GM18502 (cell line): Measurements from ENCODE around the gene DPYSL5.
"Not testable (repeated sequence)": the region's sequence is repeated elsewhere in the genome, so short reads cannot be mapped to it uniquely, and the experiment has no call there.

Experiments used
- ATAC-seq: cut with Tn5 transposase; IDR thresholded peaks from one replicate; pipeline ENCODE4 v1.9.1; 2021; ENCODE audit warnings: mild to moderate bottlenecking; ENCODE audit not compliant: unreplicated experiment, poor library complexity

DPYSL5 gene

DNA sequence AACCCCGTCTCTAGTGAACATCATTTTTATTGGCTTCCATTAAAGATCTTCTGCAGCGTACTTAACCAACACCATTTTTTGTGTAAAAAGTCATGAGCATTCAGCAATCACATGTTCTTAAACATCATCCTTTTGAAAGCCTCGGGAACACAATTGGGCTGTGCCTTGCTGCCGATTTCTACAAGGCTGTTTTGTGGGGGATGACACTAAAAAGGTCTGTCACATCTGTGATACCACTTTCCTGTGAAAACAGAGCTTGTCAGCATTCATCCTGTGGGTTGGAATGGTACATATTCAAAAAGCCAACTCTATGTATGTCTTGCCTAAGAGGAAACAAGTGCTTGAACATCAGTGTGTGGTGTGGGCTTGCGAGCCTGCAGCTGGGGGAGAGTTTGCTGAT is 73.4 kb downstream of the DPYSL5 start:
- no peak for ATAC-seq

DNA sequence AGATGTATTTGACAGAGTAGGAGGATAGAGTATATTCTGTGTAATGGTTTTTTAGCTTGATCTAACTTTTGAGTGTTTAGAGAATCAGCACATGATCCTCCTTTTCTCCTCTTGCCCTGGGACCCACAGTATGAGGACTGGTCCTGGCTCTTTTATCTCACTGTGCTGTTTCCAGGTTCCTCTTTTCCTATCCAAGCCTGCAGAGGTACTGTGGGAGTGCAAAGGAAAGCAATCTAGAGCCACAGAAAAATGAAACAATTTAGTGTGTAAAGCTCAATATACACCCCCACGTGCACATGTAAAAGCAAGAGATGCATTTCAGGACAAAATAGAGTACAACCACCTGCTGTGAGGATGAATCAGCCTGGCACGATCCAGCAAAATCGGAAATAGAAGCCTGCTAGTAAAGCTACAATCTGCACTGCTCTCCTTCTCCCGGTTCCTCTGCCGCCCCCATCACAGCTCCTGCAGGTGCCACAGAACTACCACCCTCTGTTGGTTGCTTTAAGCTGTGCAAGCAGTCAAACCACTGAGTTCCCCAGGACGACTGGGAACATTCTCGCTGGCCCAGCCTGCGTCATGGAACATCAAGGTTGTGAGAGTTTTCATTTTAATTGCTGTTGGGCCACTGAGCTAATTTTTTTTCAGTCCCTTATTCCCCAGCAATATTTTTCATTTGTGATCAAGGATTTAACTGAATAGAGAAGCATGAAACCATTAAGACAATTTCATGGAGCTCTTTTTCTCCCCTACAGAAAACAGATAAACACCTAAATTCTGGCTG is 74.7 kb downstream of the DPYSL5 start:
- ATAC-seq = no peak

DNA sequence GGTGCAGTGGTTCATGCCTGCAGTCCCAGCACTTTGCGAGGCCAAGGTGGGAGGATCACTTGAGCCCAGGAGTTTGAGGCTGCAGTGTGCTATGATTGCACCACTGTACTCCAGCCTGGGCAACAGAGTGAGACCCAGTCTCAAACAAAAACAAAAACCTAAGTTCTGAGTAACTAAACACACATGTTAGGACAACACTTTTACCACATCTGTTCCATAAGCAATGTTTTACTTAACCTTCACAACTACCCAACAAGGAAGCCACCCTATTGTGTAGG is 75.2 kb downstream of the DPYSL5 start:
- ATAC-seq = not testable (repeated sequence)

DNA sequence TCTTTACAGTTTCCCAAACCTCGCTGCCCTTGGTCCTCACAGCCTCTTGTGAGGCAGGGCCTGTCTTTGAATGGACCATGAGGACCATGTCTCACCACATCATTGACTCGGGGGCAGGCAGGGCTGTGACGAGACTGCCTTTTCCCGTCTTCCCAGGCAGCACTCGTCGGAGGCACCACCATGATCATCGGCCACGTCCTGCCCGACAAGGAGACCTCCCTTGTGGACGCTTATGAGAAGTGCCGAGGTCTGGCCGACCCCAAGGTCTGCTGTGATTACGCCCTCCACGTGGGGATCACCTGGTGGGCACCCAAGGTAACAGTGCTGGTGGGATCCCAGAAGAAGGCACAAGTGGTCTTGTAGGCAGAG is 76.8 kb downstream of the DPYSL5 start:
- no peak for ATAC-seq

DNA sequence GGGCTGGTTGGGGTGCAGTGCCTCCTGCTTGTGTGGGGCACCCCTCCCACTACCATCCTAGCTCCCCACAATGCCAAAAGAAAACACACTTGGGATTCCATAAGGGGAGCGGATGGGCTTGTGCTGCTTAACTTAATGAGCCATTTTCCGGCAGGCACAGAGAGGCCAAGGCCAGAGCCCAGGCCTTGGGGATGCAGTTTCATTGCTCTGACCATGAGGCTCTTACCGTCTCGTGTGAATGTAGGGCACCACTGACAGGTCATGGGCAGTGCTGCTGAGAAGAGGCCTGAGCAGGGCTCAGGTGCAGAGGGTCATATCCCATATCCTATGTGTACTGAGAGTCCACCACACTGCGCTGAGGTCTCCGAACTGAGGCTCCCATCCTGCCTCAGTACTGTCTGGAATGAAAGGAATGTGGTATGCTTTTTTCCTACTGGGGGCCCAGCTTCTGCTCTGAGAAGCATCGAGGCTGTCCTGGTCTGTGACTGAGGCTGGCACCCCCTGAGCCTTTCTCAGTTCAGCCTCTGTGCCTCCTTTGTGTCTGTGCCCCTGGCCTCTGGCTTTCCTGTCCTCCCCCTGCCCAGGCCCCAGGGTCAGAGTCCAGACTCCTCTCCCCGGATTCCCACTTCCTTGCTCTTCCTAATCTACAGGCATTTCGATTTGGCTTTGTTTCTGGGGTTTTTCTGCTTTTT is 77.3 kb downstream of the DPYSL5 start:
- ATAC-seq = no peak

DNA sequence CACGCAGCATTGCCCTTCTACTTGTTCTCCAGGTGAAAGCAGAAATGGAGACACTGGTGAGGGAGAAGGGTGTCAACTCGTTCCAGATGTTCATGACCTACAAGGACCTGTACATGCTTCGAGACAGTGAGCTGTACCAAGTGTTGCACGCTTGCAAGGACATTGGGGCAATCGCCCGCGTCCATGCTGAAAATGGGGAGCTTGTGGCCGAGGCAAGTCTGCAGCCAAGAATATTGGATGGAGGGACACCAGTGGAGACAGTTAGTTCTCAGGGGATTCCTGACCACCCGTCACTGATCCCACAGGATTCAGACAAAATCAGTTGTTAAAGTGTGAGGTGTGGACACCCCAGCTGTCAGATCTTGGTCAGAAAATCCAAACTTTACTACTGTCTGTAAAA is 79.3 kb downstream of the DPYSL5 start:
- ATAC-seq = no peak

DNA sequence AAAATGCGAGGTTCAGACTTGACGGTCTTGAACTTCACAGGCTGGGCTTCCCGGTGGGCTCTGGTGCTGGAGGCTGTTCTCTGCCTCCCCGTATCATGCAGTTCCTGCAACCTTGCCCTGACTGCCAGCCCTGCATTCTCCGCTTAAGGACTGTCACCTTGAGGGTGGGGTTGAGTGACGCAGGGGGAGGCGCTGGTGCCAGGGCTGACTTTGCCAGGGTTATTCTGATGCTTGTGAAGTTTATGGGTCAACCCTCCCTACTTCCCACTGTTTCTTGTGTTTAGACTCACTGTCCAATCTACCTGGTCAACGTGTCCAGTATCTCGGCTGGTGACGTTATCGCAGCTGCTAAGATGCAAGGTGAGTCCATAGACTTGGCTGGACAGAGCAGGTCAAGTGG is 85.0 kb downstream of the DPYSL5 start:
- no peak for ATAC-seq

DNA sequence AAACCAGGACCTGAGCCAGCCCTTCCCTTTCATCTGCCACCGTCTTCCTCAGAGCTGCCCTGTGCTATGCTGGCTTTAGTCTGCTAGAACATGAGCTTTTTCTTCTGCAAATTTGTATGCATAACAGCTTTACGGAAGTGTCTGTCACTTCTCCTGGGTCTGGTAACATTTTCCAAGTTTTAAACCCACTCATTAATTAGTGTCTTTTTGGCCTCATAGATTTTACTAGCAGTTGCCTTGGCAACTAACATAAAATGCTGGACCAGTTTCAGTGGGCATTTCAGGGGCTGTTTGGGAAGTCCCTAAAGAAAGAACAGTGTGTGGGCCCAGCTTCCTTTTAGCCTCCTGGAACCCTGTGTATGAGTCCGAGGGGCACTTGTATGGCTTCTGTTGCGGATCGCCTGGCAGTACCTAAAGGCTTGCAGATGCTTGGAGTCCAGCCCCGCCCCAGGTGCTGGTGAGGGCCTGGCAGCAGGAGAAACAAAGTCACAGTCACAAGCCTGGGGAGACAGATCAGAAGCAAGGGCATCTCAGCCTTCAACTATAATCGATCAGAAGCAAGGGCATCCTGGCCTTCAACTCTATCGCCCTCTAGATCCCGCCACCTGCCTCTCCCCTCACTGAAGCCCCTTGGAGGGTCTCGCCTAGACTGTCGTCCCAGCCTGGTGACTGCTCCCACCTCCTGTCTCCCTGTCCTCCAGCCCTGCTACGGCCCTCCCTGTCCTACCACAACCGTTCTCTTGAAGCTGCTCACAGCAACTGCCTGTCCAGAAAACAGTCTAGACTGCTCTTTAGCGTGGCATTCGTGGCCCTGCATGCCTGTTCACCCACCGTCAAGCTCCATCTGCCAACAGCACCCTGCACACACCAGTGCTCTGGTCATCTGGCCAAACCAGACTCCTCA is 85.8 kb downstream of the DPYSL5 start:
- no peak for ATAC-seq

DNA sequence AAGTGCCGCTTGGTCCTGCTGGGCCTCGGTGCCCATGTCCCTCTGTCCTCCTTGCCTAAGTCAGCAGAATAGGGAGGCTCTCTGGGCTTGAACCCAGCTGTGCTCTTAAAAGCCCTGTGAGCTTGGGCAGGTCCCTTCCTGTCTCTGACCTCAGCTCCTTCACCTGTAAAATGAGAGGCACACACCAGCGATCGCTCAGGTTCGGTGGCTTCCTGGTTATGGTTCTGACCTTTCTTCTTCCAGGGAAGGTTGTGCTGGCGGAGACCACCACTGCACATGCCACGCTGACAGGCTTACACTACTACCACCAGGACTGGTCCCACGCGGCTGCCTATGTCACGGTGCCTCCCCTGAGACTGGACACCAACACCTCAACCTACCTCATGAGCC is 86.4 kb downstream of the DPYSL5 start:
- no peak for ATAC-seq

DNA sequence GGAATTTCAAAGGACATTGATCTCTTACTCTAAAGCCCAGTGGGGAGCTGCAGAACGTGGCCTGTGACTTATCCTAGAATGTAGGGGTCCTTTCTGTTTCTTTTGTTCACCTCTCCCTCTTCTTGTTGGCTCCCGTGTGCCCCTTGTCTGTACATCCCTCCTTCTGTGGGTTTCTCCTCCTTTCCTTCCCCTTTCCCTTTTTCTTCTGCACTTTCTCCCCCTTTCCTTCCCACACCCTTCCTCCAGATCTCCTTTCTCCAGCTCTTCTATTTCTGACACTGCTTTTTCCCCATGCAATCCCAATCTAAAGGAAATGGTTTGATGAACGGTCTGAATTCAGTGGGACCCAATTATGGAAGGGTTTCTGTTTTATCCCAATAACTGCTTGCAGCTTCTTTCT is 87.1 kb downstream of the DPYSL5 start:
- no peak for ATAC-seq

DNA sequence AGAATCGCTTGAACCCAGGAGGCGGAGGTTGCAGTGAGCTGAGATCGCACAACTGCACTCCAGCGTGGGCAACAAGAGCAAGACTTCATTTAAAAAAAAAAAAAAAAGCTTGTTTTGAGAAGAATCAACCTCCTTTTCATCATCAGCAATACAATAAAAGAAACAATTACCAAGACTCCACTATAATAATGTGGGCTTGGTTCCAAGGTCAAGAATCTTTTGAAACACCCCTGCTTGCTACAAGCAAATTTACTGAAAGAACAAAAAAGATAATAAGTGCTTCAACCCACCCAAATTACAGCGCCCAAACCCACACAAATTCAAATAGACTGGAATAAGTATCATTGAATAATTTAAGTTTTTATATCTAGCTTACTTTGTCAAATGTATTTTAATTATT is 88.9 kb downstream of the DPYSL5 start:
- no peak for ATAC-seq

DNA sequence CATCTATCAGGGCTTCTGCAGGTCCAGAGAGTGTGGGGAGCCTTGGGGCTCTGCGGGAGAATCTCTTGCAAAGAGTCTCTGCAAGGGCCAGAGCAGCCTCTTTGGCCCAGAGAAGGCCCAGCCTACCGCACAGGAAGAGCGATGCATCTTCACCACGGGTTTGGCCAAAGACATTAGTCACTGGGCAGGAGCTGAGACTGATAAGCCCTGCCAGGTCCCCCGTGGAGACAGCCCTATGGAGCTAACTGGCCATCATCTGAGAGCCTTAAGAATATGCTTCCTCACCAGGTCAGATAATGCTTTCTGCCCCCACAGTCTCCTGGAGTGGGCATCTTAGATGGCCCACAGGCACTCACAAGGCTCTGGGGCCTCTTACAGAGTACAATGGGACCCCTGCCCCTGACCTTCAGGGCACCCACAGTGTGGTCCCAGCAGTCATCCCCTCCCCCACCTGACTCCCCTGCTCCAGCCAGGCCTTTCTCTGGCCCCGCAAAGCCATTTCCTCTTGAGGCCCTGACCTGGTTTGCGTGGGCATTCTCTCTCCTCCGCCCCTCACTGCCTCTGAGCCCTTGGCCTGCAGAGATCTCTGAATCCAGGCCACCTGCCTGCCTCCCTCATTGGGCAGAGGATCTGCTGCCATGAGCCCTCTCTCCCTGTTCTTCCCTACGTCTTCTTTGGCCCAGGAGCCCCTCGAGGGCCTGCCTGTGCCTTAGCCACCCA is 90.6 kb downstream of the DPYSL5 start:
- no peak for ATAC-seq

DNA sequence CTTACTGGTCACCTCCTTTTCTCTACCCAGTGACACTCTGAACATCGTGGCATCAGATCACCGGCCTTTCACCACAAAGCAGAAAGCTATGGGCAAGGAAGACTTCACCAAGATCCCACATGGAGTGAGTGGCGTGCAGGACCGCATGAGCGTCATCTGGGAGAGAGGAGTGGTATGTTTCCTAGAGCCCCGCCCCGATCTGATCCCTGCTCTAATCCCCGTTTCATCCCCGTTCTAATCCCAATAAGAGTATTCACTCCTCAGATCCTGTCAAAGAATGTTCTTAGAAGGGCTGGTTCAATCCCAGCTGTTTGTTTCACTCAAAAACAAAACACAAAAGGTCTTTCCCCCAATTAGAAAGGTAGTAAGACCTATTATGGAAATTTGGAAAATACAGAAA is 92.1 kb downstream of the DPYSL5 start:
- ATAC-seq = no peak

DNA sequence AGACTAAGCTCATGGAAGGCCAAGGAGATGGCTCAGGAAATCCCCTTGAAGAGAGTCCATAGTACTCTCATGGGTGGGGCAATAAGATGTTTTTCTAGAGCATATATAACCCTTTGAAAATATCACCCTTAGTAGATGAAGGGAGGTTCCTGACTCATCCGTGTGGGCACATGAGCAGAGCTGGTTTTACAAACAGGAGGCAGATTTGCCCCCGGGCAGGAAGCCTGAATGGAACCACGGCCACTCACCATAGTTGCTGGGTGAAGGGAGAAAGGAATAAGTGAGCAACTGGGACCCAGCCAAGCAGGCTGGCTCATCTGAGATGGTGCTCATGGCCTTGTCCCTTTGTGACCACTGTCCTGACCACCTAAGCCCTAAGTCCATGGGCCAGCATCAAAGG is 93.6 kb downstream of the DPYSL5 start:
- no peak for ATAC-seq

DNA sequence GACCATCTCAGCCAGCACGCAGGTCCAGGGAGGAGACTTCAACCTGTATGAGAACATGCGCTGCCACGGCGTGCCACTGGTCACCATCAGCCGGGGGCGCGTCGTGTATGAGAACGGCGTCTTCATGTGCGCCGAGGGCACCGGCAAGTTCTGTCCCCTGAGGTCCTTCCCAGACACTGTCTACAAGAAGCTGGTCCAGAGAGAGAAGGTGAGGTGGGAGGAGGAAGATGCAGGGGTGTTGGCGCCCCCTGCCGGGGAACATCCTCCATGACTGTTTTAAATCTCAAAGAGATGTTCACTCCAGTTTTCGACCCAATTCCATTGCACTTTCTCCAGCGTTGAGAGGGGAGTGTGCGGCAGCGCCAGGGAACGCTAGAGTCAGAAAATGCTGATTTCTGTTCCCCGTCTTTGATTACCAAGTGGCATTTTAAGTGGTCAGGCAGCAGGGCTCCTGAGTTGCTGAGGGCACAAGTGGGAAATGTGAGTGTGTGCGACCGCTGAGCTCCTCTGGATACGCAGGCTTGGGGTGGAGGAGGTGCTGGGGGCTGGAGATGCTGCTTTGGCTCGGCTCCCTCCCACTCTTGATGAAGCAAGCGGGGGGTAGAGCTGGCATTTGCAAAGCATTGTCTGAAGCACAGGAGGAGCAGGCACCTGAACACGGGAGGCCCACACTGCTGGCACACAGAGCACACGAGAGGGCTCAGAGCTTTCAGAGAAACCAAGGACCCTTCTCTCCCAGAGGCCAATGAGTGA is 94.8 kb downstream of the DPYSL5 start:
- ATAC-seq = no peak

DNA sequence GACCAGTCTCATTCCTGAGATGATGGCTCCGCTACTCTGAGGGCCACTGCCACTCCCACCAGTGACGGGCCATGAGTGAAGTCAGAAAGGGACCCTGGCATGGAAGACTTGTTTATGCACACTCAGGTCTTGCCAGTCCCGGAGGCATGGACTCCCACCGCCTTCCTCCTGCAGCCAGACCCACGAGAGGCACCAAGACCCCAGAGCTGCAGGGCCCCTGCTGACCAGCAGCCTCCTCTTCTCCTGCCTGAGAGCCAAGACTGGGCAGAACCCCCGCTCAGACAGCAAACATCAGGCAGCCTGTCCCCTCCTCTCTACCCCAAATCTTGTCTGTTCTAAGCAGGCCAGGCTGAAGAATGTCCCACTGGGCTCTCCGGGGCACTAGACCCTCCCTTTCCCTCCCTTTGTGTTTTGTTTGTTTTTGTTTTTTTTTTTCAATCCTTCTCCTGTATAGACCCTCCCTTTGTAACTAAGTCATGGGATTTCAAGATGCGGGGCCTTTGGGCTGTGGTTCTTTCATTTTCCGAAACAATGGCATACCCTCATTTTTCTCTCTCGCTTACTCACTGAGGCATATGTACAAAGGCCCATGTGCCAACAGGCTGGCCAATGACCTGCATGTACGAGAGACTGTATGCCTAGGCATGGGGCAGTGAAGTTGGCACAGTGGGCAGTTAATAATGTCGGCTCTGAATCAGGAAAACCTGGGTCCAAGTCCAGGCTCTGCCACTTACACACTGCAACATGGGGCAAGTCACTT is 98.2 kb downstream of the DPYSL5 start:
- no peak for ATAC-seq

DNA sequence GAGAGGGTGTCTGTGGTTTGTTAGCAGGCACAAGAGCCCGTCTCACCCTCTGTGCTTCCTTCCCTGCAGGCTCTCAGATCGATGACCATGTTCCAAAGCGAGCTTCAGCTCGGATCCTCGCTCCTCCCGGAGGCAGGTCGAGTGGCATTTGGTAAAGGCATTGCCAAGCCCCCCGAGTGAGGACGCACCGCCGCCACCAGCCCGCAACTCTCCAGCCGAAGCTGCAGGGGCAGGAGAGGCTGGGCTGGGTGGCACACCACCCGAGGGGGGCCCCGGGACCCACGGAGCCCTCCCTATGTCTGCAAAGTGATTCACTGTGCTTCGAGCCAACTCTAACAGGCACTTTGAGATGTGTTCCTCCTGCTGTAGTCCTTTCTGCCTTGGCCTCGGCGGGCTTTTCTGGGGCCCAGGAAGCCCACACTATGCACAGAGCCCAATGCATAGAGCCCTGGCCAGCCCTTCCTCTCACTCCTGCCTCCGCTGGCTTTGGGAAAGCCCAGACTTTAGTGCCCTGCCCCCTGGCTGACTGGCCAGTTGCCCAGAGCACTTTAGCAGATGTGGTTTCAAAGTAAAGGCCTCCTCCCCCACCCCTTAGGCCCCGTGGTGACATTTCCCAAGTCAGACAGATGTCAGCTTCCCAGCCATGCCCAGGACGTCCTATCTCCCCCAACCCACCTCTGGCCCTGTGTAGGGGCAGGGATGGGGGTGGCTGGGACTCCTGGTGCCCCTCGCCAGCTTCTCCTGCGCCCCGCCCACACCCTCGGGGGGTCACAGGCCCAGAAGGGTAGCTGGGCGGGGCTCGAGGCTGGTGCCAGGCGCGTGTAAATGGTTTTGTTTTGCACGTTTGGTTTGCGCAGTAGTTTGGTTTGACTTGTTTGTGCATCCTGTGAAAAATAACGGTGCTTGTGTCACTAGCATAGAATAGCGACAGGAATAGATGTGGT is 99.2 kb downstream of the DPYSL5 start:
- no peak for ATAC-seq

DNA sequence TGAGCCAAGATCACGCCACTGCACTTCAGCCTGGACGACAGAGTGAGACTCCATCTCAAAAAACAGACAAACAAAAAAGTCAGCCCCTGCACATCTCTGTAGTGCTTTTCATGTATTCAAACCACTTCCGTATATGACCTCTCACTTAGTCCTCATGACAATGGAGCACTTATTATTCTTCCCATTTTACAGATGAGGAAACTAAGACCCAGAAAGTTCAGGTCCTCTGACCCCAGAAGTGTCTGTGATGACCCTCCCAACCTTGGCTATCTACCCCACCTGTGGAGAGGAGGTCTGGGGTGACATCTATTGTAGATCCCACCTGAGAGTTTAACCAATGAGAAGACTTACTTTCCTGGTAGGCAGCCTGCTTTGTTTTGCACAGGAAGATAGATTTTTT is 100.9 kb downstream of the DPYSL5 start:
- no peak for ATAC-seq
